Measurements from ENCODE around the gene CBY2.
"Not testable (repeated sequence)": the region's sequence is repeated elsewhere in the genome, so short reads cannot be mapped to it uniquely, and the experiment has no call there.

The CBY2 gene, protein sequence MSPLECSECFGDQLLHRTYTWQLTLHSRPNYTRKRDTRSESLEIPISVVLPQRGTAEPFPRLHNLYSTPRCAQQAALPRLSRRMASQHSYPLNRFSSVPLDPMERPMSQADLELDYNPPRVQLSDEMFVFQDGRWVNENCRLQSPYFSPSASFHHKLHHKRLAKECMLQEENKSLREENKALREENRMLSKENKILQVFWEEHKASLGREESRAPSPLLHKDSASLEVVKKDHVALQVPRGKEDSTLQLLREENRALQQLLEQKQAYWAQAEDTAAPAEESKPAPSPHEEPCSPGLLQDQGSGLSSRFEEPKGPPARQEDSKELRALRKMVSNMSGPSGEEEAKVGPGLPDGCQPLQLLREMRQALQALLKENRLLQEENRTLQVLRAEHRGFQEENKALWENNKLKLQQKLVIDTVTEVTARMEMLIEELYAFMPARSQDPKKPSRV

DNA sequence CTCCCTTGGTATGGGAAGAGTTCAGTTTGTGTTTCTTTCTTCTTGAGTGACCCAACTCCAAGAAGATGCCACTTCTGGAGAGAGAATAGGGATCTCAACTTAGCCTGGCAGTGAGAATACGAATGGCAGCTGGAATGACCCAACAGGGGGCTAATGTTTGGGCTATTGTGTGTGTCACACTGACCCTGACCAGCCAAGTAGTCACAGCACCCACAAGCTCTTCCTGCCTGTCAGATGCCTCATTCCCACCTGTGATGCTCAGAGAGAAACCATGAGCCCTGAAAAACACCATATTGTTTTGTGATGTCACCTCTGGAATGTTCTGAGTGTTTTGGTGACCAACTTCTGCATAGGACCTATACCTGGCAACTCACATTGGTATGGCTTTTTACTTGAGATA is at the start of gene CBY2:
Gene CBY2, plus strand, starts transcription at position 233 of the 400 bp plus-strand sequence. Its CDS starts 71 bp downstream, at position 304.
- no peaks in the 10 kb centered on the region for H3K36me3 ChIP-seq (ENCODE audit: control insufficient read depth in 1 of 2, insufficient read depth in 2 of 2, low read length in 2 of 2)
- no peak within 1 kb of the TSS for H3K4me3 ChIP-seq (ENCODE audit: low read depth in 1 of 2, low read length in 2 of 2)
- H3K27ac ChIP-seq (ENCODE audit: low read length) = peak within 1 kb of the TSS; percentile 1
- H3K27me3 ChIP-seq (ENCODE audit: low read depth, low read length) = no peaks in the 10 kb centered on the region
- H3K4me1 ChIP-seq (ENCODE audit: control insufficient read depth in 1 of 2, insufficient read depth in 2 of 2, low read length in 2 of 2) = no peaks in the 10 kb centered on the region
- no peaks in the 10 kb centered on the region for H3K9me3 ChIP-seq (ENCODE audit: control insufficient read depth in 1 of 2, low read length in 2 of 2)

DNA sequence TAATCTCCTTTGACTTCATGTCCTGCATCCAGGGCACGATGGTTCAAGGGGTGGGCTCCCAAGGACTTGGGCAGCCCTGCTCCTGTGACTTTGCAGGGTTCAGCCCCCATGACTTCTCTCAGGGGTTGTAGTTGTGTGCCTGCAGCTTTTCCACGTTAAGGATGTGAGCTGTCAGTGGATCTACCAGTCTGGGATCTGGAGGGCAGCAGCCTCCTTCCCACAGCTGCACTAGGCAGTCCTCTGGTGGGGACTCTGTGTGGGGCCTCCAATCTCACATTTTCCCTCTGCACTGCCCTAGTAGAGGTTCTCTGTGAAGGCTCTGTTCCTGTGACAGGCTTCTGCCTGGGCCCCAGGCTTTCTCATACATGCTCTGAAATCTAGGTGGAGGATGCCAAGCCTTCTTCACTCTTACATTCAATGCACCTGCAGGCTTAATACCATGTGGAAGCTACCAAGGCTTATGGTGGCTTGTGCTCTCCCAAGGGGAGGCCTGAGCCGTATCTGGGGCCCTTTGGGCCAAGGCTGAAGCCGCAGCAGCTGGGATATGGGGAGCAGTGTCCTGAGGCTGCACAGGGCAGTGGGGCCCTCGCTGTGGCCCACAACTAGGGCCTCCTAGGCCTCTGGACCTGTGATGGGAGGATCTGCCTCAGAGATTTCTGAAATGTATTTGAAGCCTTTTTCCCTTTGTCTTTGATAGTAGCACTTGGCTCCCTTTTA is 47.3 kb upstream of the CBY2 start:
- Histone ChIP-seq H3K36me3 (ENCODE audit: control insufficient read depth in 1 of 2, insufficient read depth in 2 of 2, low read length in 2 of 2) (no peaks in the 10 kb centered on the region), H3K4me1 (ENCODE audit: control insufficient read depth in 1 of 2, insufficient read depth in 2 of 2, low read length in 2 of 2) (no peaks in the 10 kb centered on the region), H3K27ac (ENCODE audit: low read length) (no peak overlapping the region), H3K27me3 (ENCODE audit: low read depth, low read length) (no peaks in the 10 kb centered on the region), H3K4me3 (ENCODE audit: low read depth in 1 of 2, low read length in 2 of 2) (no peak overlapping the region), H3K9me3 (ENCODE audit: control insufficient read depth in 1 of 2, low read length in 2 of 2) (peaks cover 0 to 3% of the 10 kb centered on the region in 2 donors)

DNA sequence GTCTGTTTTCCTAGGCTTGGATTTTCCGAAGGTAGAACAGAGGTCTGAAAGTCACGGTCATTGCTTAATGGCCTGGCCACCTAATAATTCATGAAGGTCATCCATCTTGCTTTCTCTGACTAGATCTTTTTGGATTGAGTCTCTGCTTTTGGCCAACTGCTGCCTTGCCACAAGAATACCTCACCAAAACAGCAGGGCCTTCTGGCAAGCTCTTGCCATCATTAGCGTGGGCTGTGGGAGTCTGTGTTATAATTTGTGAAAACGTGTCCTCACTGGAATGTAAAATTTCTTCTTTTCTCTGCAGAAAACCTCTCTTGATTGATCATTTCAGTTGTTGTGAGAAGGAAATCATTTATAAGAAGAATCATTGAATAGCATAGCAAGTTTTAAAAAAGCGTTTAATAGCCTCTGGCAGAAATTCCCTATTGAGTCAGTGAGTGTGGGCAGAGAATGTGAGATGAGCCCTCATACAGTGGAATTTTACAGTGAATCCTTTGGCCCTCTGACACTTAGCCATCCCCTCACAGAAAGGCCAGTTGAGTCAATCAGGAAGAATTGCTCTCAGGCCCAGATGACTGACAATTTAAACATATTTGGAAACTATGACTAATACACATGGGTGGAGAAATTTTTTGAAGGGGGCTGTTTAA is 43.4 kb upstream of the CBY2 start:
- Histone ChIP-seq H3K36me3 (ENCODE audit: control insufficient read depth in 1 of 2, insufficient read depth in 2 of 2, low read length in 2 of 2) (no peaks in the 10 kb centered on the region), H3K9me3 (ENCODE audit: control insufficient read depth in 1 of 2, low read length in 2 of 2) (peaks cover 0 to 3% of the 10 kb centered on the region in 2 donors), H3K27me3 (ENCODE audit: low read depth, low read length) (no peaks in the 10 kb centered on the region), H3K4me3 (ENCODE audit: low read depth in 1 of 2, low read length in 2 of 2) (no peak overlapping the region), H3K4me1 (ENCODE audit: control insufficient read depth in 1 of 2, insufficient read depth in 2 of 2, low read length in 2 of 2) (no peaks in the 10 kb centered on the region), H3K27ac (ENCODE audit: low read length) (no peak overlapping the region)

DNA sequence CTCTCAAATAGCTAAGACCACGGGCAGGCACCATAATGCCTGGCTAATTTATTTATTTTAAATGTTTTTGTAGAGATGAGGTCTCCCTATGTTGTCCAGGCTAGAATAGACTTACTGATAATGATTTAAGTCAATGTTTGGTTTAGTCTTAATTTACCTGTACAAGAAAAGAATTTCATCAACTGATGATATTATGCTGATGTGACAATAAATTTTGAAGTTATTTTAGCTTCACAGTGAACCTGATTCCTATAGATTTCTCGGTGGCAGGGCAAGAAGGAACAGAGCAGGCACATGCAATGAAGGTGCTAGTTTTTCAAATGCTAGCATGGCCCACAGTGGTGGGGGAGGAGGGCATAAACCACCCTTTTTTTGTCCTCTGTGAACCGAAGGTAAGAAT is 42.6 kb upstream of the CBY2 start:
- Histone ChIP-seq H3K36me3 (ENCODE audit: control insufficient read depth in 1 of 2, insufficient read depth in 2 of 2, low read length in 2 of 2) (no peaks in the 10 kb centered on the region), H3K4me3 (ENCODE audit: low read depth in 1 of 2, low read length in 2 of 2) (no peak overlapping the region), H3K9me3 (ENCODE audit: control insufficient read depth in 1 of 2, low read length in 2 of 2) (peaks cover 0 to 3% of the 10 kb centered on the region in 2 donors), H3K4me1 (ENCODE audit: control insufficient read depth in 1 of 2, insufficient read depth in 2 of 2, low read length in 2 of 2) (no peaks in the 10 kb centered on the region), H3K27ac (ENCODE audit: low read length) (no peak overlapping the region), H3K27me3 (ENCODE audit: low read depth, low read length) (no peaks in the 10 kb centered on the region)

DNA sequence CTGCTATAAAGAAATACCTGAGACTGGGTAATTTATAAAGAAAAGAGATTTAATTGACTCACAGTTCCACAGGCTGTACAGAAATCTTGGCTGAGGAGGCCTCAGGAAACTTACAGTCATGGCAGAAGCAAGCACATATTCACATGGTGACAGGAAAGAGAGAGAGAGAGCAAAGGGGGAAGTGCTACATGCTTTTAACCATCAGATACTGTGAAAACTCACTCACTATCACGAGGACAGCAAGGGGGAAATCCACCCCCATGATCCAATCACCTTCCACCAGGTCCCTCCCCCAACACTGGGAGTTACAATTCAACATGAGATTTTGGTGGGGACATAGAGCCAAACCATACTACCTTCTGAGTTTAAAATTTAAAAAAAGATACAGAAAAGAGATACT is 41.7 kb upstream of the CBY2 start:
- H3K4me1 ChIP-seq (ENCODE audit: control insufficient read depth in 1 of 2, insufficient read depth in 2 of 2, low read length in 2 of 2); H3K27me3 ChIP-seq (ENCODE audit: low read depth, low read length); H3K36me3 ChIP-seq (ENCODE audit: control insufficient read depth in 1 of 2, insufficient read depth in 2 of 2, low read length in 2 of 2); H3K27ac ChIP-seq (ENCODE audit: low read length); H3K4me3 ChIP-seq (ENCODE audit: low read depth in 1 of 2, low read length in 2 of 2); H3K9me3 ChIP-seq (ENCODE audit: control insufficient read depth in 1 of 2, low read length in 2 of 2): not testable (repeated sequence)

DNA sequence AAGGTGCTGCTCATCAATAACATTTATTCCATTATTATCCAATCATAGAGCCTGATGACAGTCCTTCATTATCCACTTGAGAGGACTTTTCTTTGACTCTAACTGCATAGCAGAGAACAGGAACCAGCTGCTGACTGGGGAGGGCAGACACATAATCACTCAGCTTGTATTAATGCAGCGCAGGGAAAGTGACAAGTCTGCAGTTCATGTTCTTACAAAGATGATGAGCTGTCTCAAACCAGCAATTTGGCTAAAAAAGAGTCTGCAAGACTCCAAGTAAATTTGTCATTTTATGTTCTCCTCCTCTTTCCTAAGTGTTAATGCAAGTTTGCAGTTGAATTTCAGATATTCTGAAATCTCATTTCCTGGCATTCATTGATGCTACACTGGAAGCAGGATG is 40.0 kb upstream of the CBY2 start:
- Histone ChIP-seq H3K4me3 (ENCODE audit: low read depth in 1 of 2, low read length in 2 of 2) (no peak overlapping the region), H3K36me3 (ENCODE audit: control insufficient read depth in 1 of 2, insufficient read depth in 2 of 2, low read length in 2 of 2) (no peaks in the 10 kb centered on the region), H3K27me3 (ENCODE audit: low read depth, low read length) (no peaks in the 10 kb centered on the region)

DNA sequence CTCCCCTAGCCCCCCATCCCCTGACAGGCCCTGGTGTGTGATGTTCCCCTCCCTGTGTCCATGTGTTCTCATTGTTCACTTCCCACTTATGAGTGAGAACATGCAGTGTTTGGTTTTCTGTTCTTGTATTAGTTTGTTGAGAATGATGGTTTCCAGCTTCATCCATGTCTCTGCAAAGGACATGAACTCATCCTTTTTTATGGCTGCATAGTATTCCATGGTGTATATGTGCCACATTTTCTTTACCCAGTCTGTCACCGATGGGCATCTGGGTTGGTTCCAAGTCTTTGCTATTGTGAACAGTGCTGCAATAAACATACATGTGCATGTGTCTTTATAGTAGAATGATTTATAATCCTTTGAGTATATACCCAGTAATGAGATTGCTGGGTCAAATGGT is 39.2 kb upstream of the CBY2 start:
- H3K9me3 ChIP-seq (ENCODE audit: control insufficient read depth in 1 of 2, low read length in 2 of 2); H3K27ac ChIP-seq (ENCODE audit: low read length); H3K4me1 ChIP-seq (ENCODE audit: control insufficient read depth in 1 of 2, insufficient read depth in 2 of 2, low read length in 2 of 2); H3K36me3 ChIP-seq (ENCODE audit: control insufficient read depth in 1 of 2, insufficient read depth in 2 of 2, low read length in 2 of 2); H3K27me3 ChIP-seq (ENCODE audit: low read depth, low read length); H3K4me3 ChIP-seq (ENCODE audit: low read depth in 1 of 2, low read length in 2 of 2): not testable (repeated sequence)

More for the DNA sequence above, 40.0 kb upstream of the CBY2 start:
- Histone ChIP-seq H3K27ac (ENCODE audit: low read length) (no peak overlapping the region), H3K9me3 (ENCODE audit: control insufficient read depth in 1 of 2, low read length in 2 of 2) (peaks cover 0 to 3% of the 10 kb centered on the region in 2 donors), H3K4me1 (ENCODE audit: control insufficient read depth in 1 of 2, insufficient read depth in 2 of 2, low read length in 2 of 2) (no peaks in the 10 kb centered on the region)

DNA sequence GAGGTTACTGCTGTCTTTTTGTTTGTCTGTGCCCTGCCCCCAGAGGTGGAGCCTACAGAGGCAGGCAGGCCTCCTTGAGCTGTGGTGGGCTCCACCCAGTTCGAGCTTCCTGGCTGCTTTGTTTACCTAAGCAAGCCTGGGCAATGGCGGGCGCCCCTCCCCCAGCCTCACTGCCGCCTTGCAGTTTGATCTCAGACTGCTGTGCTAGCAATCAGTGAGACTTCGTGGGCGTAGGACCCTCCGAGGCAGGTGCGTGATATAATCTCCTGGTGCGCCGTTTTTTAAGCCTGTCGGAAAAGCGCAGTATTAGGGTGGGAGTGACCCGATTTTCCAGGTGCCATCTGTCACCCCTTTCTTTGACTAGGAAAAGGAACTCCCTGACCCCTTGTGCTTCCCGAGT is 32.5 kb upstream of the CBY2 start:
- H3K27ac ChIP-seq (ENCODE audit: low read length); H3K9me3 ChIP-seq (ENCODE audit: control insufficient read depth in 1 of 2, low read length in 2 of 2); H3K36me3 ChIP-seq (ENCODE audit: control insufficient read depth in 1 of 2, insufficient read depth in 2 of 2, low read length in 2 of 2): not testable (repeated sequence)

DNA sequence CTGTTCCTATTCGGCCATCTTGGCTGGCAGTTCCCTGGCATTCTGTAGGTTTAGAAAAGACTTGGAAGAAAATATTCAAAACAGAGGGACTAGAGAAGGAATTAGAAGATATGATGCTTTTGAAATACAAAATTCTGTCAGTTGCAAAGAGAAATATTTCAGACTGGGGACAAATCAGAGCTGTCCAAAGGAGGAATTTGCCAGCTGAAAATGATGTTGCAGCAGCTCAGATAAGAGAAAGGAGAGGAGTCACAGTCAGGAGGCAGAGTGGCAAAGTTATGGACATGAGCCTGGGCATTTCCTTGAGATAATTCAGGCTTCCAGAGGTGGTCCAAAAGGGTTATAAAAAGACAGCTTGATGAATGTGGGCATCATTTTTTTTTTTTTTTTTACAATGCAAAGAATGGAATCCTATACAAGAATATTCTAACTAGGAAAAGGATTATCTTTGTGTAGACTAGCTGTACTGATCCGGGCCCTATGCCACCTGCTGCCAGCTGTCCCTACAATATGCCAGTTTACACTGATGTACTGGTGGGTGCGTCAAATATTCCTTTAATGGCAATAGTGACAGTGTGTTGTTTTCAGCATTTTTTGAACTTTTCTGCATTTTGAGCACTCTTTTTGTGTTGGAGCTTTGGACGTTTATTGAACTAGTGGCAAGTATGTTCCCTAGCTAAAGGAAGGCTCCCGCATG is 31.8 kb upstream of the CBY2 start:
- Histone ChIP-seq H3K4me1 (ENCODE audit: control insufficient read depth in 1 of 2, insufficient read depth in 2 of 2, low read length in 2 of 2) (no peaks in the 10 kb centered on the region), H3K9me3 (ENCODE audit: control insufficient read depth in 1 of 2, low read length in 2 of 2) (no peaks in the 10 kb centered on the region), H3K27ac (ENCODE audit: low read length) (no peak overlapping the region), H3K36me3 (ENCODE audit: control insufficient read depth in 1 of 2, insufficient read depth in 2 of 2, low read length in 2 of 2) (no peaks in the 10 kb centered on the region), H3K4me3 (ENCODE audit: low read depth in 1 of 2, low read length in 2 of 2) (no peak overlapping the region), H3K27me3 (ENCODE audit: low read depth, low read length) (no peaks in the 10 kb centered on the region)

More for the DNA sequence above, 32.5 kb upstream of the CBY2 start:
- not testable (repeated sequence) for H3K4me3 ChIP-seq (ENCODE audit: low read depth in 1 of 2, low read length in 2 of 2); H3K27me3 ChIP-seq (ENCODE audit: low read depth, low read length); H3K4me1 ChIP-seq (ENCODE audit: control insufficient read depth in 1 of 2, insufficient read depth in 2 of 2, low read length in 2 of 2)

DNA sequence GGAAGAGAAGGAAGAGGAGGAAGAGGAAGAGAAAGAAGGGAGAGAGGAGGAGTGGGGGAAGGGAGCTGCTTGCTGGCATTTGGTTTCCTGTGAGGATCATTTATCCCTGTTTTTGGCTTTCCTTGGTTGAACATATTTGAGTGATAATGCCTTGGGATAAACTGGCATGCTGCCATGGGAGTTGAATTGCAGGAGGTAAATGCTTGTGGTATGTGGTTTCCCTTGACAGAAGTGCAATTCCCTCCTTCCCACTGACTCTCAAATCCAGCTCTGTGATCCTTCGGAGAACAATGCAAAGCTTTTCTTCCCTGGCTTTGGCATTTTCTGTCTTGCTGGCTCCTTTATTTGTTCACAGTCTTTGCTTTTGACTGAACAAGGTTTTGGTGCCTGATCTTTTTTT is 27.2 kb upstream of the CBY2 start:
- H3K27me3 ChIP-seq (ENCODE audit: low read depth, low read length) = no peaks in the 10 kb centered on the region
- H3K9me3 ChIP-seq (ENCODE audit: control insufficient read depth in 1 of 2, low read length in 2 of 2) = no peaks in the 10 kb centered on the region
- H3K36me3 ChIP-seq (ENCODE audit: control insufficient read depth in 1 of 2, insufficient read depth in 2 of 2, low read length in 2 of 2) = no peaks in the 10 kb centered on the region
- no peak overlapping the region for H3K4me3 ChIP-seq (ENCODE audit: low read depth in 1 of 2, low read length in 2 of 2)
- H3K27ac ChIP-seq (ENCODE audit: low read length) = no peak overlapping the region
- H3K4me1 ChIP-seq (ENCODE audit: control insufficient read depth in 1 of 2, insufficient read depth in 2 of 2, low read length in 2 of 2) = no peaks in the 10 kb centered on the region

DNA sequence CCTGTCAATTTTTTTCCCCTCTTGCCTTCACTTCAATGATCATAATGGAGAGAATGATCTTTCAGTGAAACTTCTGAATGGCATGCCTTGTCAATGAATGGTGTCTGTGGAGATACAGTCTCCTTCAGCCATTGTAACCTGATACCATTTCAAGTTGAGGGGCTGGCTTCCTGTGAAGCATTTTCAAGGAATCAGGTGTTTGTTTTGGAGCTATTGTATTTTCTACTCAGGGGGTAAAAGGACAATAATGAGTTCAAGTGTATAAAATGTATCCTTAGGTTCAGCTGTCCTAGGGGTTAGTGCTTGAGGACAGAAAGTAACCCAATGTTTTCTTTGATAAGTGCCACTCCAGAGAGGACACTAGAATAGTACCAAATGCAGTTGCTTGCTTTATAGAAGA is 23.8 kb upstream of the CBY2 start:
- no peaks in the 10 kb centered on the region for H3K27me3 ChIP-seq (ENCODE audit: low read depth, low read length)
- H3K4me3 ChIP-seq (ENCODE audit: low read depth in 1 of 2, low read length in 2 of 2) = no peak overlapping the region
- no peaks in the 10 kb centered on the region for H3K36me3 ChIP-seq (ENCODE audit: control insufficient read depth in 1 of 2, insufficient read depth in 2 of 2, low read length in 2 of 2)
- no peaks in the 10 kb centered on the region for H3K4me1 ChIP-seq (ENCODE audit: control insufficient read depth in 1 of 2, insufficient read depth in 2 of 2, low read length in 2 of 2)
- no peak overlapping the region for H3K27ac ChIP-seq (ENCODE audit: low read length)
- no peaks in the 10 kb centered on the region for H3K9me3 ChIP-seq (ENCODE audit: control insufficient read depth in 1 of 2, low read length in 2 of 2)

Measured in muscle layer of duodenum (tissue), 2 donors.